ENCODE measurements around the gene PPP2R5C.

DNA sequence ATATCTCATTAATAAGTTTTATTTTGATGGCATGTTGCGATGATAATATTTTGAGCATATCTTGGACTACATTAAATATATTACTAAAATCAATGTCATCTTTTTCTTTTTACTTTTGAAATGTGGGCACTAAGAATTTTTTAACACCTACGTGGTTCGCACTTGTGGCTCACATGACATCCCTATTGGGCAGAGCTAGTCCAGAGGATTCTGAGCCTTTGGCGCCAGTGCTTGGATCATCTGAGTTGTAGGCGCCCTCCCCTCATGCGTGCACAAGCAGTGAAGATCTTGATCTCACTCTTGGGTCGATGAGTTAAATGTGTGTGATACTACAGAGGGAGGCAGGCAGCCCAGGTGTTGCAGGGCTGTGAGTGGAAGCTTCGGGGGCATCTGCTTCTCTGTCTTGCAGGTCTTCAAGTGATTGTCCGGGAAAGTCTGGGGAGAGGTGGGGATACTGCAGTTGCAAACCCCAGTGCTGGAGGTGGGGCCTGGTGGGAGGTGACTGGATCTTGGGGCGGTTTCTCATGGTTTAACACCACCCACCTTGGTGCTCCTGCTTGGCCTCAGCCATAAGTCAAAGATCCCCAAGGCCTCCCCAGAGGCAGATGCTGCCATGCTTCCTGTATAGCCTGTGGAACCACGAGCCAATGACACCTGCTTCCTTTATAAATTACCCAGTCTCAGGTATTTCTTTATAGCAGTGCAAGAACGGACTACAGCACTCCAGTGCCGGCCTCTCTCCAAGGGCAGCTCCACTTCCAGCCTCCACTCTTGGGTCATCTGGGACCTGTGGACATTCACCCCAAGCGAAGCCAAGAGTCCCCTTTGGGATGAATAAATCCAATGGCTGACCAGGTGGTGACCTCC lies 46.1 kb upstream of the PPP2R5C start:
- TF ChIP-seq, protein P1, sequence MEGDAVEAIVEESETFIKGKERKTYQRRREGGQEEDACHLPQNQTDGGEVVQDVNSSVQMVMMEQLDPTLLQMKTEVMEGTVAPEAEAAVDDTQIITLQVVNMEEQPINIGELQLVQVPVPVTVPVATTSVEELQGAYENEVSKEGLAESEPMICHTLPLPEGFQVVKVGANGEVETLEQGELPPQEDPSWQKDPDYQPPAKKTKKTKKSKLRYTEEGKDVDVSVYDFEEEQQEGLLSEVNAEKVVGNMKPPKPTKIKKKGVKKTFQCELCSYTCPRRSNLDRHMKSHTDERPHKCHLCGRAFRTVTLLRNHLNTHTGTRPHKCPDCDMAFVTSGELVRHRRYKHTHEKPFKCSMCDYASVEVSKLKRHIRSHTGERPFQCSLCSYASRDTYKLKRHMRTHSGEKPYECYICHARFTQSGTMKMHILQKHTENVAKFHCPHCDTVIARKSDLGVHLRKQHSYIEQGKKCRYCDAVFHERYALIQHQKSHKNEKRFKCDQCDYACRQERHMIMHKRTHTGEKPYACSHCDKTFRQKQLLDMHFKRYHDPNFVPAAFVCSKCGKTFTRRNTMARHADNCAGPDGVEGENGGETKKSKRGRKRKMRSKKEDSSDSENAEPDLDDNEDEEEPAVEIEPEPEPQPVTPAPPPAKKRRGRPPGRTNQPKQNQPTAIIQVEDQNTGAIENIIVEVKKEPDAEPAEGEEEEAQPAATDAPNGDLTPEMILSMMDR (IDR thresholded peaks at IDR 0.05): no peak
- TF ChIP-seq, protein P2, sequence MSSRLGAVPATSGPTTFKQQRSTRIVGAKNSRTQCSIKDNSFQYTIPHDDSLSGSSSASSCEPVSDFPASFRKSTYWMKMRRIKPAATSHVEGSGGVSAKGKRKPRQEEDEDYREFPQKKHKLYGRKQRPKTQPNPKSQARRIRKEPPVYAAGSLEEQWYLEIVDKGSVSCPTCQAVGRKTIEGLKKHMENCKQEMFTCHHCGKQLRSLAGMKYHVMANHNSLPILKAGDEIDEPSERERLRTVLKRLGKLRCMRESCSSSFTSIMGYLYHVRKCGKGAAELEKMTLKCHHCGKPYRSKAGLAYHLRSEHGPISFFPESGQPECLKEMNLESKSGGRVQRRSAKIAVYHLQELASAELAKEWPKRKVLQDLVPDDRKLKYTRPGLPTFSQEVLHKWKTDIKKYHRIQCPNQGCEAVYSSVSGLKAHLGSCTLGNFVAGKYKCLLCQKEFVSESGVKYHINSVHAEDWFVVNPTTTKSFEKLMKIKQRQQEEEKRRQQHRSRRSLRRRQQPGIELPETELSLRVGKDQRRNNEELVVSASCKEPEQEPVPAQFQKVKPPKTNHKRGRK (CRISPR knock-in tag; IDR thresholded peaks at IDR 0.05; ENCODE audit: borderline replicate concordance): no peak

Data from WTC11 (cell line).